Measurements from ENCODE around the gene TOM1L1.

The TOM1L1 gene

DNA sequence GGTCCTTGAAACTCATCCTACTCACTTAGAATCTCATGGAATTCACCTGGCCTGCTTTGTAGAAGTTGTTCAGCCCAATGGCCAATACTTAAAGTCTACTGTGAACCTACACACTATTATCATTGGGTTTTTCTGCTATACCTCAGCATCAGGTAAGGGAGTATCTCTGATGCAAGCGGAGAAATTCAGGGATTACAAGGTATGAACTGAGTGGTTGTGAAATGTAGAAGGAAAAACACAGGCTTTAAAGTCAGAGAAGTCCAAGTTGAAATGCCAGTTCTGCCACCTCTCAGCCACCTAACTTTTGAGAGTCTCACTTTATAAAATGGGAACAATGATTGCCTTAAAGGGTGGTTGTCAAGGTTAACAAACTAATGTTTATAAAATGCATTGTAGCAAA lies 36.8 kb downstream of the TOM1L1 start:
- Histone ChIP-seq H3K9me3 (ENCODE audit: control insufficient read depth, low read length) (no peaks in the 10 kb centered on the region), H3K27me3 (ENCODE audit: control insufficient read depth, insufficient read depth, low read length) (no peaks in the 10 kb centered on the region), H3K27ac (no peak overlapping the region), H3K4me1 (no peaks in the 10 kb centered on the region), H3K4me3 (ENCODE audit: low read depth, low read length) (no peak overlapping the region), H3K9ac (no peak overlapping the region), H3K4me2 (ENCODE audit: low read length) (no peak overlapping the region), H3K36me3 (ENCODE audit: control insufficient read depth, insufficient read depth, low read length) (no peaks in the 10 kb centered on the region), H3K79me2 (no peaks in the 10 kb centered on the region), H2AFZ (no peak overlapping the region)
- TF ChIP-seq, protein P1, sequence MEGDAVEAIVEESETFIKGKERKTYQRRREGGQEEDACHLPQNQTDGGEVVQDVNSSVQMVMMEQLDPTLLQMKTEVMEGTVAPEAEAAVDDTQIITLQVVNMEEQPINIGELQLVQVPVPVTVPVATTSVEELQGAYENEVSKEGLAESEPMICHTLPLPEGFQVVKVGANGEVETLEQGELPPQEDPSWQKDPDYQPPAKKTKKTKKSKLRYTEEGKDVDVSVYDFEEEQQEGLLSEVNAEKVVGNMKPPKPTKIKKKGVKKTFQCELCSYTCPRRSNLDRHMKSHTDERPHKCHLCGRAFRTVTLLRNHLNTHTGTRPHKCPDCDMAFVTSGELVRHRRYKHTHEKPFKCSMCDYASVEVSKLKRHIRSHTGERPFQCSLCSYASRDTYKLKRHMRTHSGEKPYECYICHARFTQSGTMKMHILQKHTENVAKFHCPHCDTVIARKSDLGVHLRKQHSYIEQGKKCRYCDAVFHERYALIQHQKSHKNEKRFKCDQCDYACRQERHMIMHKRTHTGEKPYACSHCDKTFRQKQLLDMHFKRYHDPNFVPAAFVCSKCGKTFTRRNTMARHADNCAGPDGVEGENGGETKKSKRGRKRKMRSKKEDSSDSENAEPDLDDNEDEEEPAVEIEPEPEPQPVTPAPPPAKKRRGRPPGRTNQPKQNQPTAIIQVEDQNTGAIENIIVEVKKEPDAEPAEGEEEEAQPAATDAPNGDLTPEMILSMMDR (IDR thresholded peaks at IDR 0.05): no peak

DNA sequence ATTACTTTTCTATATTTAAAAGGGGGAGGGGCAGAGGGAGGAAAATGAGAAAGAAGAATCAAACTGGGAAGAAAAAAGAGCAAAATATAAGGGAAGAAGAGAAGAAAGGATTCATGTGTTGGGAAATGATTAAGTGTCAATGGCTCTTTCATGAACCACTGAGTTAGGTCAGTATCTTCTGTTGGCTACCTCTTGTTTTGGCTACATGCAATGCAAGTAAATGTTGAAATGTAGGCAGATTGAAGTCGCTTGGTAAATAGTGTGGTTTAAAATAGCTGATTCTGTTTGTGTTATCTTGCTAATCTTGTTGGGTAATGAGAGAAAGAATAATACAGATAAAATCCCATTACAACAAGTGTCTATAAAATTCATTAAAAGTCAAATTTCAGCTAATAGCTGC lies 40.6 kb downstream of the TOM1L1 start:
- H3K79me2 ChIP-seq: no peaks in the 10 kb centered on the region
- TF ChIP-seq, protein P1 (IDR thresholded peaks at IDR 0.05): no peak
- H2AFZ ChIP-seq: no peak overlapping the region
- H3K9ac ChIP-seq: no peak overlapping the region
- no peaks in the 10 kb centered on the region for H3K36me3 ChIP-seq (ENCODE audit: control insufficient read depth, insufficient read depth, low read length)
- no peak overlapping the region for H3K4me2 ChIP-seq (ENCODE audit: low read length)
- no peaks in the 10 kb centered on the region for H3K27me3 ChIP-seq (ENCODE audit: control insufficient read depth, insufficient read depth, low read length)
- H3K27ac ChIP-seq: no peak overlapping the region
- H3K9me3 ChIP-seq (ENCODE audit: control insufficient read depth, low read length): no peaks in the 10 kb centered on the region
- no peaks in the 10 kb centered on the region for H3K4me1 ChIP-seq
- no peak overlapping the region for H3K4me3 ChIP-seq (ENCODE audit: low read depth, low read length)

DNA sequence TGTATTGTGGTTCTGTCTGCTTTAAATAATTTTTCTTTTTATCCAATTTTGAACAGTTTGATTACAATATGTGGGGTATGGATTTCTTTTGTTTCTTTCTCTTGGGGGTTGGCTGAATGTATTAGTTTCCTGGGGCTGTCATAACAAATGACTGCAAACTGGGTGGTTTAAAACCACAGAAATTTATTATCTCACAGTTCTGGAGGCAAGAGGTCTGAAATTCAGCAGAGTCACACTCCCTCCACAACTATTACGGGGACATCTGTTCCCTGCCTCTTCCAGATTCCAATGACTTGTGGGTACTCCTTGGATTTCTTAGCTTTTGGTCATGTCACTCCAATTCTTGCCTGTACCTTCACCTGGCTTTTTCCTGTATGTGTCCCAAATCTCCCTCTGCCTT lies 44.1 kb downstream of the TOM1L1 start:
- H3K4me2 ChIP-seq (ENCODE audit: low read length): no peak overlapping the region
- TF ChIP-seq, protein P1 (IDR thresholded peaks at IDR 0.05): no peak
- H3K4me3 ChIP-seq (ENCODE audit: low read depth, low read length): no peak overlapping the region
- no peak overlapping the region for H3K9ac ChIP-seq
- no peak overlapping the region for H2AFZ ChIP-seq
- H3K79me2 ChIP-seq: no peaks in the 10 kb centered on the region
- H3K4me1 ChIP-seq: no peaks in the 10 kb centered on the region
- no peak overlapping the region for H3K27ac ChIP-seq
- H3K9me3 ChIP-seq (ENCODE audit: control insufficient read depth, low read length): no peaks in the 10 kb centered on the region
- no peaks in the 10 kb centered on the region for H3K36me3 ChIP-seq (ENCODE audit: control insufficient read depth, insufficient read depth, low read length)
- no peaks in the 10 kb centered on the region for H3K27me3 ChIP-seq (ENCODE audit: control insufficient read depth, insufficient read depth, low read length)

DNA sequence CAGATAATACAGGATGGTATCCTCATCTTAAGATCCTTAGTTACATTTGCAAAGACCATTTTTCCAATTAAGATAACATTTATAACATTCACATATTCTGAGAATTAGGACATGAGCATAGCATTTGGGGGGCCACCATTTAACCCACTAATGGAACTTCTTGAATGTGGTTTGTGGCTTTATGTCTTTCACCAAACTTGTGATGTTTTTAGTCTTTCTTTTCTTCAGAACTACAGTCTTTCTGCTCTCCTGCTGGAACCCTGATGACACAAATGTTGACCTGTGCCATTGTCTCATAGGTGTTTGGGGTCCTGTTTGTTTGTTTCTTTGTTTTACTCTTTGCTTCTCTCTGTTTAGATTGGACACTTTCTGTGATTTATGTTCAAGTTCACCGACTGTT lies 44.6 kb downstream of the TOM1L1 start:
- TF ChIP-seq, protein P1 (IDR thresholded peaks at IDR 0.05): no peak
- H3K27ac ChIP-seq: no peak overlapping the region
- H3K36me3 ChIP-seq (ENCODE audit: control insufficient read depth, insufficient read depth, low read length): no peaks in the 10 kb centered on the region
- H3K79me2 ChIP-seq: no peaks in the 10 kb centered on the region
- no peak overlapping the region for H3K4me3 ChIP-seq (ENCODE audit: low read depth, low read length)
- no peaks in the 10 kb centered on the region for H3K27me3 ChIP-seq (ENCODE audit: control insufficient read depth, insufficient read depth, low read length)
- H3K9me3 ChIP-seq (ENCODE audit: control insufficient read depth, low read length): no peaks in the 10 kb centered on the region
- no peak overlapping the region for H2AFZ ChIP-seq
- H3K4me2 ChIP-seq (ENCODE audit: low read length): no peak overlapping the region
- H3K9ac ChIP-seq: no peak overlapping the region
- no peaks in the 10 kb centered on the region for H3K4me1 ChIP-seq

DNA sequence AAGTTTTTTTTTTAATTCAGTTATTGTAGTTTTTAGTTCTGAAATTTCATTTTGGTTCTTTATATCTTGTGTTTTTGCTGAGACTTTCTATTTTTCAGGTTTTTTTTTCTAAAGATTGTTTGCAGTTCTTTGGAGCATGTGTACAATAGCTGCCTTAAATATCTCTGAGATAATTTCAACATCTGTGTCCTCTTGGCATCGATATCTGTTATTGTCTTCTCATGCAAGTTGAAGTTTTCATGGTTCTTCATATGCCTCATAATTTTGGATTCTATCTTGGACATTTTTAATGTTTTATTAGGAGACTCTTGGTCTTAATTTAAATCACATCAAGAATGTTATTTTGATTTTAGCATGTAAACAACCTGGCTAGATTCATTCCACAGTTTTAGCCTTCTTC lies 45.0 kb downstream of the TOM1L1 start:
- H2AFZ ChIP-seq: no peak overlapping the region
- H3K27ac ChIP-seq: no peak overlapping the region
- H3K79me2 ChIP-seq: no peaks in the 10 kb centered on the region

More for the DNA sequence above, 45.0 kb downstream of the TOM1L1 start:
- TF ChIP-seq, protein P1 (IDR thresholded peaks at IDR 0.05): no peak
- Histone ChIP-seq H3K4me1 (no peaks in the 10 kb centered on the region), H3K9ac (no peak overlapping the region), H3K4me2 (ENCODE audit: low read length) (no peak overlapping the region), H3K4me3 (ENCODE audit: low read depth, low read length) (no peak overlapping the region), H3K27me3 (ENCODE audit: control insufficient read depth, insufficient read depth, low read length) (no peaks in the 10 kb centered on the region), H3K36me3 (ENCODE audit: control insufficient read depth, insufficient read depth, low read length) (no peaks in the 10 kb centered on the region), H3K9me3 (ENCODE audit: control insufficient read depth, low read length) (no peaks in the 10 kb centered on the region)

All from parathyroid adenoma (tissue), 2 donors.